GM19372 (cell line): ENCODE measurements around the gene MMP14.
"Not testable (repeated sequence)": the region's sequence is repeated elsewhere in the genome, so short reads cannot be mapped to it uniquely, and the experiment has no call there.

ENCODE experiments used
- ATAC-seq: cut with Tn5 transposase; IDR thresholded peaks from one replicate; pipeline ENCODE4 v1.9.1; 2021; ENCODE audit warnings: mild to moderate bottlenecking, low read depth, moderate library complexity; ENCODE audit not compliant: unreplicated experiment

The MMP14 gene

GRCh38 chr14:22836301-22837113 lies at the start of gene MMP14:
MMP14 (plus strand) TSS chr14:22836585; CDS start chr14:22836818, 233 bp downstream.
- no peak for ATAC-seq

DNA sequence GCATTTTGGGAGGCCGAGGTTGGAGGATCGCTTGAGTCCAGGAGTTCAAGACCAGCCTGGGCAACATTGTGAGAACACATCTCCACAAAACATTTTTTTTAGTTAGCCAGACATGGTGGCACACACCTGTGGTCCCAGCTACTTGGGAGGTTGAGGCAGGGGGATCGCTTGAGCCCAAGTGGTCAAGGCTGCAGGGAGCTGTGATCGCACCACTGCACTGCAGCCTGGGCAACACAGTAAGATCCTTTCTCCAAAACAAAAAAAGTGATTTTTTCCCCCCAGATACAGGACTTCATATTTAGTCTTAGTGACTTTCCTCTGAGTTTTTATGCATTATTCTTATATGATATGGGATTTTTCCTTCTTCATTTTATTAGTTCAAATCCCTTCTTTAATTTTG lies 49.7 kb upstream of the MMP14 start:
- no peak for ATAC-seq

- no peak for ATAC-seq
These were observed 45.1 kb upstream of the MMP14 start for GRCh38 chr14:22791301-22791700.

DNA sequence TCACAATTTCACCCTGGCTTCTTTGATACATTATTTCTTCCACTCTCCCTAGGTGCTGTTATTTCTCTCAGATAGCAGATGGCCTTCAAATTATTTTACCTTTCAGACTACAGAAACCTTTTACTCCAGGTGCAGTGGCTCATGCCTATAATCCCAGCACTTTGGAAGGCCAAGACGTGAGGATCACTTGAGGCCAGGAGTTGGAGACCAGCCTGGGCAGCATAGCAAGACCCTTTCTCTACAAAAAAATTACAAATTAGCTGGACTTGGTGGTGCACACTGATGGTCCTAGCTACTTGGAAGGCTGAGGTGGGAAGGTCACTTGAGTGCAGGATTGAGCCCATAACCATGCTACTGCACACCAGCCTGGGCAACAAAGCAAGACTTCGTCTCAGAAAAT lies 44.2 kb upstream of the MMP14 start:
- ATAC-seq, result no peak

DNA sequence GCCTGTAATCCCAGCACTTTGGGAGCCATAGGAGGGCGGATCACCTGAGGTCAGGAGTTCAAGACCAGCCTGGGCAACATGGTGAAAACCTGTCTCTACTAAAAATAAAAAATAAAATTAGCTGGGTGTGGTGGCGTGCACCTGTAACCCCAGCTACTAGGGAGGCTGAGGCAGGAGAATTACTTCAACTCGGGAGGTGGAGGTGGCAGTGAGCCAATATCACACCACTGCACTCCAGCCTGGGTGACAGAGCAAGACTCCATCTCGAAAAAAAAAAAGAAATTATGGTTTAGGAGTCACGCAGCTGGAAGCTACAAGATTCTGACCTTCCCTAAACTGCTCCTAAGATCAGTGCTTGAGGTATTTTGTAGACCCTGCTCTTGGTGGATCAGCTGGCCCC lies 42.8 kb upstream of the MMP14 start:
- not testable (repeated sequence) for ATAC-seq

DNA sequence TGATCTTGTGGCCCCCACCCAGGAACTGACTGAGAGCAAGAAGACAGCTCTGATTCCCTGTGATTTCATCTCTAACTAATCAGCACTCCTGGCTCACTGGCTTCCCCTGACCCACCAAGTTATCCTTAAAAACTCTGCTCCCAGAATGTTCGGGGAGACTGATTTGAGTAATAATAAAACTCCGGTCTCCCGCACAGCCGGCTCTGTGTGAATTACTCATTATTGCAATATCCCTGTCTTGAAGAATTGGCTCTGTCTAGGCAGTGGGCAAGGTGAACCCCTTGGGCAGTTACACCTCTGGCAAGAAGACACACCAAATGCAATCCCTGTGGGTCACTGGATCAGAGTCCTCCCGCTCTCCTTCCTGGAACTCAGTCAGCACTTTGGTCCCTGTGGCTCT lies 42.4 kb upstream of the MMP14 start:
- no peak for ATAC-seq

DNA sequence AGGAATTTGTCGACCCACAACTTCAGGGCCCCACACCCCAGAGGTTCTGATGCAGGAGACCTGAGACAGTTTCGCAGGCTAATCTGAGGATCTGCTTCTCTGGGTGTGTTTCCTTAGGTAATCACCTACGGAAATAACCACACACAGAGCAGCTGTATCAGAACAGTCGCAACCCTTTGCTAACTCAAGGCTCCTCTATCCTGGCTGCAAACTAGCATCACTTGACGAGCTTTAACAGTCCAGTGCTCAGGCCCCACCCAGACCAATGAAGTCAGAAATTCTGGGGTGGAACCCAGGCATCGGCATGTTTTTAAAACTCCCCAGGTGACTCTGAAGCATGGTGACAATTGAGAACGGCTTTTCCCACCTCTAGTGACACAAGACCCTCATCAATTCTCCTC lies 41.8 kb upstream of the MMP14 start:
- peak; percentile 47 for ATAC-seq

GRCh38 chr14:22796087-22796707 lies 40.2 kb upstream of the MMP14 start:
- no peak for ATAC-seq

DNA sequence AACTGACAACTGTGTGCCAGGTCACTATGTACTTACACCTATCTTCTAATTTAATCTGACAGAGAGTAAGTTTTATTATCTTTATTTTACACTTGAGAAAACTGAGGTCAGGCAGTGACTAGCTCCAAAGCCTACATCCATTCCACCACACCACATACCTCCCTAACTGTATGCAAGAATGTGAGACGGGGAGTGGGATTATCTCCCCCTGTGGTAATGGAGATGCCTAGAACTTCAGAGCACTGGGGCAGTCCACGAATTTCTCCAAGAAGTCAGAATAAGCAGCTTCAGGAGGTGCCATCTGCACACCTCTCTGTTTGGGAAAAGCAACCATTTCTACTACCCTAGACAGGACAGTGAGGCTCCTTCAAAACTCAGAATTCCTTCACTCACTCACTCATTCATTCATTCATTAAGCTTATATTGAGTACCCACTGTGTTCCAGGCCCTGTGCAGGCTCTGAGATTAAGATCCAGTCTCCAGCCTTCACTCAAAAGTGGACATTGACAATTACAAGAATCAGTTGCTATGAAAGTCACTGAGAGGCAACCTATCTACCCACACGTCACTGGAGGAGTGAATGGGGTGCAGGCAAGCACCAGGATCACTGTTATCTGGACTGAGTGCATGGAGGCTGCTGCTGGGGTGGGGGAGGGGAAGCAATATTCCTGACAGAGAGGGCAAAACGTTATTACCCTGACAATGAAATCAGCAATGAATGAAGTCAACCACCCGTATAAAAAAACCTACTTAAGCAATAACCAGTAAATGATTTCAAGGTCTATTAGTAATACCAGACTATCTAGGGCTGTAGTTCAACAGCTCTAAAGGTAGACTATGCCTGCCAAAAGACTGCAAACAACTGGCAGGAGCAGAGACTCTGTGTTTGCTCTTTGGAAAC lies 39.1 kb upstream of the MMP14 start:
- no peak for ATAC-seq

GRCh38 chr14:22798528-22798927 lies 37.9 kb upstream of the MMP14 start:
- no peak for ATAC-seq

- no peak for ATAC-seq
These were observed 36.0 kb upstream of the MMP14 start for GRCh38 chr14:22800346-22800745.

DNA sequence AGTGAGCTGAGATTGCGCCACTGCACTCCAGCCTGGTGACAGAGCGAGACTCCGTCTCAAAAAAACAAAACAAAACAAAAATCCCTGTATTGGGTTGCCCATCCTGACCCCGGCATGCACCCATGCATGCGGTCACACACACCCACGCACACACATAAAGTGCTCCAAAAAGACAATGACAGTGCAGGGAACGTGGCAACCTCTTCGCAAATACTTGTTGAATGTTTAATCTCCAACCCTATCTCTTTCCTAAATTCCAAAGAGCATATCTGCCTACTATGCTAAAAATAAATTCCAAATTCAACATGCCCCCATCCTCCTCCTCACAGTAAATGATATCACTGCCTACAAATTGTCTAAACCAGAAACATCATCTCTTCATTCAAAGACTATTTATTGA lies 34.7 kb upstream of the MMP14 start:
- ATAC-seq, result no peak

DNA sequence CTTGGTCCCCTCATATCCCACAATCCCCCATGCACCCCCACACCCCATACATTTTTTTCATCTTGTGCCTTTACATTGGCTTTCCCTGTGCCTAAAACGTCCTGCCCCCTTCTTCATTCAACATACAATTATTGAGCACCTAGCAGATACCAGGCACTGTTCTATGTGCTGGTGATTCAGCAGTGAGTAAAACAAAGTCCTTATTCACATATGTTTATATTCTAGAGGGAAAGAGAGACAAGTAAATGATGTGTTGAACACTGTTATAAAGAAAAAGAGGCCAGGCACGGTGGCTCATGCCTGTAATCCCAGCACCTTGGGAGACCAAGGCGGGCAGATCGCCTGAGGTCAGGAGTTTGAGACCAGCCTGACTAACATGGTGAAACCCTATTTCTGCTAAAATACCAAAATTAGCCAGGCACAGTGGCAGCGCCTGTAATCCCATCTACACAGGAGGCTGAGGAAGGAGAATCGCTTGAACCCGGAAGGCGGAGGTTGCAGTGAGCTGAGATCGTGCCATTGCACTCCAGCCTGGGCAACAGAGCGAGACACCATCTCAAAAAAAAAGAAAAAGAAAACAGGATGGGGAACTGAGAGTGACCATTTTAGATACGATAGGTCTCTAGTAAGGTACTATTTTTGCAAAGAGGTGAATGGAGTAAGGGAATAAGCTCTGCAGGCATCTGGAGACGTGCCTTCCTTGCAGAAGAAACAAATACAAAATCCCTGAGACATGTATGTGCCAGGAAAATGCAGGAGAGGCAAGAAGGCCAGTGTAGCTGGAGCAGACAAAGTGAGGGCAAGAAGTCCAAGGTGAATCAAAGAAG lies 33.3 kb upstream of the MMP14 start:
- peak; percentile 61 for ATAC-seq

DNA sequence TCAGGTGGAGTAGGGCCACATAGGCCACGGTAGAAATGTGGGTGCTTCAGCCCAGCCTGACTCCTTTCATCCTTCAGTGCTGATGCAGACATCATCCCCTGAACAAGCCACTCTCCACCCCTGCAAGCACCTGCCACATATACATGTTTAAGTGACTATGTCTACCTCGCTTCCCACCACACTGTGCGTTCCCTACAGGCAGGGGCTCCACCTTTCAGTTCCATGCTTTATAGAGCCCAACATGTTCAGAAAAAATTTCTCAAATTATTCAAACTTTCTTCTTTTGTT lies 32.8 kb upstream of the MMP14 start:
- peak; percentile 34 for ATAC-seq

DNA sequence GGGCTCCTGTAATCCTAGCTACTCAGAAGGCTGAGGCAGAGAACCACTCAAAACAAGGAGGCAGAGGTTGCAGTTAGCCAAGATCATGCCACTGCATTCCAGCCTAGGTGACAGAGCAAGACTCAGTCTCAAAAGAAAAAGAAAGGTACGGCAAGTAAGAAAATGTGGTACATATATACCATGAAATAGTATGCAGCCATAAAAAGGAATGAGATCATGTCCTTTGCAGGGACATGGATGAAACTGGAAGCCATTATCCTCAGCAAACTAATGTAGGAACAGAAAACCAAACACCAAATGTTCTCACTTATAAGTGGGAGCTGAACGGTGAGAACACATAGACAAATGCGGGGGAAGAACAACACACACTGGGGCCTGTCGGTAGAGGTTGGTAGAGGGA lies 31.1 kb upstream of the MMP14 start:
- not testable (repeated sequence) for ATAC-seq

GRCh38 chr14:22807432-22808087 lies 28.8 kb upstream of the MMP14 start:
- no peak for ATAC-seq

- ATAC-seq, result no peak
These were observed 27.8 kb upstream of the MMP14 start for GRCh38 chr14:22808388-22809209.

DNA sequence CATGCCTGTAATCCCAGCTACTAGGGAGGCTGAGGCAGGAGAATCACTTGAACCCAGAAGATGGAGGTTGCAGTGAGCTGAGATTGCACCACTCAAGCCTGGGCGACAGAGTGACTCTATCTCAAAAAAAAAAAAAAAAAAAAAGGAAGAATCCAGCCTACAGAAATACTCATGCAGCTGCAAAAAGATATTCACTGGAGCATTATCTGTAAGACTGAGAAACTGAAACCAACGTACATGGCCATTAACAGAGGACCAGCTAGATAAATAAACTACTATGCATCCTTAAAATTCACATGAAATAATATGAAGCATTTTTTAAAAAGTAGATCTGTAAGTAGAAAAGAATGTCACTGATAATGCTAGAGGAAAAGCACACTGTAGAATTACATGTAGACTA lies 24.7 kb upstream of the MMP14 start:
- ATAC-seq, result no peak

- ATAC-seq, result no peak
These were observed 23.6 kb upstream of the MMP14 start for GRCh38 chr14:22812744-22813143.
